ENCODE data around the gene CCNI2. TPM values are rescaled to one million over a fixed set of nuclear protein-coding genes. Genes with fewer than 3 reads are reported as not detected.

CCNI2 gene
- total RNA-seq, 1 experiment from 2014 or later, result 1.7 TPM

GRCh38 chr5:132718544-132719312 is 28.5 kb upstream of the CCNI2 start:
- ATAC-seq (no peak), DNase-seq (ENCODE audit: low spot score) (no peak)
- TF ChIP-seq TEAD1 (CRISPR knock-in tag; IDR thresholded peaks at IDR 0.05) (no peak), PREB (CRISPR knock-in tag; IDR thresholded peaks at IDR 0.05; ENCODE audit: borderline replicate concordance) (no peak), ZNF219 (CRISPR knock-in tag; IDR thresholded peaks at IDR 0.05; ENCODE audit: borderline replicate concordance) (no peak), IRF1 (CRISPR knock-in tag; IDR thresholded peaks at IDR 0.05) (no peak), ATF1 (CRISPR knock-in tag; IDR thresholded peaks at IDR 0.05) (no peak), MXD4 (CRISPR knock-in tag; IDR thresholded peaks at IDR 0.05; ENCODE audit: borderline replicate concordance) (no peak), ELF4 (CRISPR knock-in tag; IDR thresholded peaks at IDR 0.05; ENCODE audit: low read depth) (no peak), JUN (CRISPR knock-in tag; IDR thresholded peaks at IDR 0.05) (no peak)
- TF ChIP-seq, protein P1, sequence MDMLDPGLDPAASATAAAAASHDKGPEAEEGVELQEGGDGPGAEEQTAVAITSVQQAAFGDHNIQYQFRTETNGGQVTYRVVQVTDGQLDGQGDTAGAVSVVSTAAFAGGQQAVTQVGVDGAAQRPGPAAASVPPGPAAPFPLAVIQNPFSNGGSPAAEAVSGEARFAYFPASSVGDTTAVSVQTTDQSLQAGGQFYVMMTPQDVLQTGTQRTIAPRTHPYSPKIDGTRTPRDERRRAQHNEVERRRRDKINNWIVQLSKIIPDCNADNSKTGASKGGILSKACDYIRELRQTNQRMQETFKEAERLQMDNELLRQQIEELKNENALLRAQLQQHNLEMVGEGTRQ (CRISPR knock-in tag; IDR thresholded peaks at IDR 0.05), result no peak
- TF ChIP-seq, protein P2, sequence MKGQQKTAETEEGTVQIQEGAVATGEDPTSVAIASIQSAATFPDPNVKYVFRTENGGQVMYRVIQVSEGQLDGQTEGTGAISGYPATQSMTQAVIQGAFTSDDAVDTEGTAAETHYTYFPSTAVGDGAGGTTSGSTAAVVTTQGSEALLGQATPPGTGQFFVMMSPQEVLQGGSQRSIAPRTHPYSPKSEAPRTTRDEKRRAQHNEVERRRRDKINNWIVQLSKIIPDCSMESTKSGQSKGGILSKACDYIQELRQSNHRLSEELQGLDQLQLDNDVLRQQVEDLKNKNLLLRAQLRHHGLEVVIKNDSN (CRISPR knock-in tag; IDR thresholded peaks at IDR 0.05), result no peak
- TF ChIP-seq, protein P3, sequence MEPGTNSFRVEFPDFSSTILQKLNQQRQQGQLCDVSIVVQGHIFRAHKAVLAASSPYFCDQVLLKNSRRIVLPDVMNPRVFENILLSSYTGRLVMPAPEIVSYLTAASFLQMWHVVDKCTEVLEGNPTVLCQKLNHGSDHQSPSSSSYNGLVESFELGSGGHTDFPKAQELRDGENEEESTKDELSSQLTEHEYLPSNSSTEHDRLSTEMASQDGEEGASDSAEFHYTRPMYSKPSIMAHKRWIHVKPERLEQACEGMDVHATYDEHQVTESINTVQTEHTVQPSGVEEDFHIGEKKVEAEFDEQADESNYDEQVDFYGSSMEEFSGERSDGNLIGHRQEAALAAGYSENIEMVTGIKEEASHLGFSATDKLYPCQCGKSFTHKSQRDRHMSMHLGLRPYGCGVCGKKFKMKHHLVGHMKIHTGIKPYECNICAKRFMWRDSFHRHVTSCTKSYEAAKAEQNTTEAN (CRISPR knock-in tag; IDR thresholded peaks at IDR 0.05), result no peak
- TF ChIP-seq, protein P4, sequence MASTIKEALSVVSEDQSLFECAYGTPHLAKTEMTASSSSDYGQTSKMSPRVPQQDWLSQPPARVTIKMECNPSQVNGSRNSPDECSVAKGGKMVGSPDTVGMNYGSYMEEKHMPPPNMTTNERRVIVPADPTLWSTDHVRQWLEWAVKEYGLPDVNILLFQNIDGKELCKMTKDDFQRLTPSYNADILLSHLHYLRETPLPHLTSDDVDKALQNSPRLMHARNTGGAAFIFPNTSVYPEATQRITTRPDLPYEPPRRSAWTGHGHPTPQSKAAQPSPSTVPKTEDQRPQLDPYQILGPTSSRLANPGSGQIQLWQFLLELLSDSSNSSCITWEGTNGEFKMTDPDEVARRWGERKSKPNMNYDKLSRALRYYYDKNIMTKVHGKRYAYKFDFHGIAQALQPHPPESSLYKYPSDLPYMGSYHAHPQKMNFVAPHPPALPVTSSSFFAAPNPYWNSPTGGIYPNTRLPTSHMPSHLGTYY (CRISPR knock-in tag; IDR thresholded peaks at IDR 0.05), result no peak
- H3K36me3 Mint-ChIP-seq, result no peaks in the 10 kb centered on the region
- no peak overlapping the region for H3K27ac Mint-ChIP-seq
- H3K4me3 Mint-ChIP-seq, result no peak overlapping the region
- H3K9me3 Mint-ChIP-seq, result no peaks in the 10 kb centered on the region
- ChIA-PET CTCF (no interaction called here), POLR2A (interaction anchor here (0.5 kb wide), 1 partner anchor 71 kb away, joined by 3 read pairs; no protein-coding TSS in a partner anchor)
- H3K27me3 Mint-ChIP-seq (ENCODE audit: low read depth), result no peaks in the 10 kb centered on the region
- no peaks in the 10 kb centered on the region for H3K4me1 Mint-ChIP-seq

DNA sequence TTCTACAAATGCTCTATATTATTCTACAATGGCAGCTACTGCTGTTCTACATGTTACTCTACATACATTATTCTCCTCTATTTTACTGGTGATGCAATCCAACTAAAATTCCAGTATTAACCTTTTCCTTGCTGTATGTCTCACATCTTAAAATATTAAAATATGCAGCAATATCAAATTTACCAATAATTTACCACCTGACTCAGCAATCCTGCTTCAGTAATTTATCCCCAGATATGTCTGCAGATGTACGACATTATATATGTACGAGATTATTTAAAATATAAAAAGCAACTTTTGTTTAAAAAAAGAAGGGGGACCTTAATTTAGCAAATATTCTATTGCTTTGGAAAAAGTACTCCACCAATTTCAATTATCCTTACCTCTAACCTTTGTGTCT is 21.5 kb upstream of the CCNI2 start:
- Mint-ChIP-seq H3K27me3 (ENCODE audit: low read depth) (no peaks in the 10 kb centered on the region), H3K4me3 (no peak overlapping the region), H3K9me3 (peaks cover 6% of the 10 kb centered on the region; the same call in 1 of the 2 replicates), H3K4me1 (no peaks in the 10 kb centered on the region), H3K27ac (no peak overlapping the region), H3K36me3 (peaks cover 6% of the 10 kb centered on the region)
- ChIA-PET POLR2A (no interaction called here), CTCF (no interaction called here)
- no peak for ATAC-seq
- no peak for DNase-seq (ENCODE audit: low spot score)
- TF ChIP-seq ATF3 (CRISPR knock-in tag; conservative IDR thresholded peaks at IDR 0.05) (no peak), ZBTB21 (CRISPR knock-in tag; IDR thresholded peaks at IDR 0.05; ENCODE audit: borderline replicate concordance) (no peak)

- ATAC-seq (no peak), DNase-seq (ENCODE audit: low spot score) (no peak)
- Mint-ChIP-seq H3K27me3 (ENCODE audit: low read depth) (no peaks in the 10 kb centered on the region), H3K4me1 (no peaks in the 10 kb centered on the region), H3K4me3 (no peak overlapping the region), H3K27ac (no peak overlapping the region), H3K36me3 (no peaks in the 10 kb centered on the region), H3K9me3 (no peaks in the 10 kb centered on the region)
- POLR2A ChIA-PET, result no interaction called here
- CTCF ChIA-PET, result interaction anchor here (1.0 kb wide), 2 partner anchors 18 to 25 kb away, joined by 3 to 5 read pairs; partner anchors contain the start of gene CCNI2
- TF ChIP-seq ZNF425 (CRISPR knock-in tag; conservative IDR thresholded peaks at IDR 0.05) (no peak), GABPB1 (CRISPR knock-in tag; IDR thresholded peaks at IDR 0.05) (no peak), ELF4 (CRISPR knock-in tag; IDR thresholded peaks at IDR 0.05; ENCODE audit: low read depth) (no peak), FOXP1 (CRISPR knock-in tag; IDR thresholded peaks at IDR 0.05; ENCODE audit: borderline replicate concordance) (no peak), MYBL2 (CRISPR knock-in tag; IDR thresholded peaks at IDR 0.05) (no peak), ZNF219 (CRISPR knock-in tag; IDR thresholded peaks at IDR 0.05; ENCODE audit: borderline replicate concordance) (no peak)
- TF ChIP-seq, protein P1 (CRISPR knock-in tag; IDR thresholded peaks at IDR 0.05), result no peak
- TF ChIP-seq, protein P4 (CRISPR knock-in tag; IDR thresholded peaks at IDR 0.05), result no peak
Measured at GRCh38 chr5:132729896-132730295, 17.3 kb upstream of the CCNI2 start.

Measured in WTC11 (cell line).